Endothelial cell of umbilical vein (primary cell): ENCODE results near the gene CTIF. TPM values are rescaled to one million over a fixed set of nuclear protein-coding genes. Genes with fewer than 3 reads are reported as not detected.

Experiments used
- BruUV-seq: library from RNA; stranded (reverse); fragments of 400-500 nt; replicated peaks from 2 replicates; lab custom pipeline; 2021; lab: Mats Ljungman, UMichigan
- CTCF ChIA-PET: fragments of 300-600, 350-600 bp; sonication (Branson Sonifier 250); formaldehyde crosslinking; loops from one replicate; lab custom pipeline; 2021; ENCODE audit warnings: antibody characterized with exemption, inconsistent platforms; lab: Charles Lee
- POLR2A ChIA-PET: fragments of 300-600, 350-600 bp; sonication (Branson Sonifier 250); formaldehyde crosslinking; loops from one replicate; lab custom pipeline; 2021; ENCODE audit warnings: antibody characterized with exemption, inconsistent platforms; lab: Charles Lee
- DNase-seq: peaks from one replicate; pipeline ENCODE4 v3.0.0-alpha.2; 2011; ENCODE audit warnings: low read depth, low spot score
- FAIRE-seq: peaks from 2 replicates; lab custom pipeline; 2011; peaks lifted over from hg19 to GRCh38; lab: Jason Lieb, UNC
- H2AFZ ChIP-seq: 2 replicates; pipeline ENCODE4 v1.6.0; 2012; ENCODE audit warnings: low read depth, low read length, control low read depth, inconsistent platforms
- H3K27ac ChIP-seq: 2 replicates; pipeline ENCODE4 v1.5.1; 2011; ENCODE audit warnings: low read depth, mild to moderate bottlenecking, control low read depth, low read length, moderate library complexity; ENCODE audit not compliant: insufficient read depth
- H3K27me3 ChIP-seq, 2 experiments: 2 replicates each; pipeline versions ENCODE4 v1.6.0 to v1.6.1; 2011; ENCODE audit warnings: low read length in 2 of 2, mixed read lengths in 1 of 2; ENCODE audit not compliant: control insufficient read depth in 2 of 2, insufficient read depth in 2 of 2
- H3K36me3 ChIP-seq, 2 experiments: 2 replicates in 1 of 2; 3 replicates in 1 of 2; pipeline ENCODE4 v1.5.1; 2011; ENCODE audit warnings: low read length in 2 of 2, mild to moderate bottlenecking in 1 of 2, moderate library complexity in 1 of 2; ENCODE audit not compliant: control insufficient read depth in 2 of 2, insufficient read depth in 2 of 2; ENCODE audit errors: extremely low read depth in 1 of 2
- H3K4me1 ChIP-seq: 3 replicates; pipeline ENCODE4 v1.5.1; 2011; ENCODE audit warnings: mild to moderate bottlenecking, low read length; ENCODE audit not compliant: control insufficient read depth, insufficient read depth; ENCODE audit errors: extremely low read depth
- H3K4me2 ChIP-seq: 2 replicates; pipeline ENCODE4 v1.6.1; 2011; ENCODE audit warnings: low read length, control low read depth, mixed read lengths; ENCODE audit not compliant: insufficient read depth
- H3K4me3 ChIP-seq, 3 experiments: fragments of 200-600 bp in 1 of 3; sonication (generic), shearing (Covaris generic) in 1 of 3; replicated peaks in 1 of 3; 2 replicates each; pipeline ENCODE4 v1.5.1; 2011 to 2016; ENCODE audit warnings: control low read depth in 3 of 3, low read length in 3 of 3, mild to moderate bottlenecking in 2 of 3, inconsistent platforms in 1 of 3, low read depth in 1 of 3, moderate library complexity in 1 of 3; ENCODE audit not compliant: insufficient read depth in 1 of 3
- H3K79me2 ChIP-seq: 2 replicates; pipeline ENCODE4 v1.6.0; 2012; ENCODE audit warnings: low read length, inconsistent platforms; ENCODE audit not compliant: control insufficient read depth, insufficient read depth
- H3K9ac ChIP-seq: replicated peaks from 2 replicates; pipeline ENCODE3; 2011; ENCODE audit warnings: low read length, control low read depth; ENCODE audit not compliant: insufficient read depth; ENCODE audit errors: extremely low read depth
- H3K9me1 ChIP-seq: replicated peaks from 3 replicates; pipeline ENCODE4 v1.6.0; 2011; ENCODE audit warnings: mild to moderate bottlenecking, low read length; ENCODE audit not compliant: control insufficient read depth, insufficient read depth; ENCODE audit errors: extremely low read depth
- H3K9me3 ChIP-seq: replicated peaks from 2 replicates; pipeline ENCODE4 v1.5.1; 2012; ENCODE audit warnings: low read length, inconsistent platforms; ENCODE audit not compliant: control insufficient read depth, insufficient read depth
- H4K20me1 ChIP-seq: replicated peaks from 2 replicates; pipeline ENCODE3; 2011; ENCODE audit warnings: mild to moderate bottlenecking, low read length; ENCODE audit not compliant: control insufficient read depth, insufficient read depth; ENCODE audit errors: extremely low read depth
- CTCF ChIP-seq, 2 donors: IDR thresholded peaks; 1 replicate in 1 of 2; 2 replicates in 1 of 2; pipeline ENCODE4 v1.5.1; 2011; ENCODE audit warnings: low read length in 2 of 2, mild to moderate bottlenecking in 2 of 2, moderate library complexity in 2 of 2, control low read depth in 1 of 2, inconsistent platforms in 1 of 2, low read depth in 1 of 2; ENCODE audit not compliant: insufficient read depth in 1 of 2; ENCODE audit errors: extremely low read depth in 1 of 2
- EZH2 ChIP-seq: IDR thresholded peaks from 2 replicates; pipeline ENCODE4 v1.6.1; 2012; ENCODE audit warnings: borderline replicate concordance, low read depth, mild to moderate bottlenecking, moderate library complexity, low read length, inconsistent platforms; ENCODE audit not compliant: severe bottlenecking
- FOS ChIP-seq: IDR thresholded peaks from 2 replicates; pipeline ENCODE4 v1.6.1; 2011; ENCODE audit warnings: mild to moderate bottlenecking, low read length, moderate library complexity, borderline replicate concordance; ENCODE audit not compliant: insufficient read depth
- GATA2 ChIP-seq: IDR thresholded peaks from 2 replicates; pipeline ENCODE4 v1.7.0; 2011; ENCODE audit warnings: low read depth, mild to moderate bottlenecking, moderate library complexity, mixed read lengths, low read length; ENCODE audit not compliant: insufficient read length, insufficient read depth
- JUN ChIP-seq: IDR thresholded peaks from 2 replicates; pipeline ENCODE4 v1.6.1; 2011; ENCODE audit warnings: borderline replicate concordance, low read depth; ENCODE audit not compliant: insufficient read length, insufficient read depth
- MYC ChIP-seq: IDR thresholded peaks from one replicate; pipeline ENCODE4 v1.6.1; 2011; ENCODE audit warnings: mild to moderate bottlenecking, low read depth, low read length
- POLR2A ChIP-seq: IDR thresholded peaks from 2 replicates; pipeline ENCODE4 v1.6.1; 2012; ENCODE audit warnings: low read depth, mild to moderate bottlenecking, control low read depth, low read length
- dilution Hi-C: fragments of 300-500 bp; cut with MboI; formaldehyde crosslinking; loops from one replicate; pipeline ENCODE4 v1.15.0; 2019; ENCODE audit warnings: low sequenced_read_pairs; ENCODE audit not compliant: extremely low pct_ligation_motif_present
- intact Hi-C: fragments of 100-400 bp; cut with micrococcal nuclease; formaldehyde crosslinking; loops from one replicate; pipeline ENCODE4 v1.10.0; 2022
- polyA plus RNA-seq, 4 experiments: library from polyadenylated mRNA; depleted of rRNA in 3 of 4; stranded (reverse) in 3 of 4; unstranded in 1 of 4; fragments of >200 nt; gene quantifications; 2 replicates each; pipeline versions ENCODE4 v1.2.1 to v1.2.3, GENCODE V29; 2011 to 2012; ENCODE audit warnings: missing spikeins in 1 of 4
- total RNA-seq: library from RNA; stranded (reverse); gene quantifications from 2 replicates; pipeline ENCODE4 v1.2.3, GENCODE V29; 2021

CTIF gene
- total and polyA plus RNA-seq, 2 donors (not counting 3 experiments of a cell fraction or from before 2014, with no cell fraction given), result 20.9 to 57.7 TPM

- no peaks in the 10 kb centered on the region for H3K79me2 ChIP-seq
- no peak overlapping the region for H3K4me3 ChIP-seq
- no TSS peak for BruUV-seq
- FAIRE-seq (no peak), DNase-seq (no peak)
- H3K27me3 ChIP-seq, result no peaks in the 10 kb centered on the region
- H3K9ac ChIP-seq, result no peak overlapping the region
- no peaks in the 10 kb centered on the region for H3K9me1 ChIP-seq
- H3K4me2 ChIP-seq, result no peak overlapping the region
- no peaks in the 10 kb centered on the region for H3K9me3 ChIP-seq
- TF ChIP-seq CTCF (IDR thresholded peaks at IDR 0.05; ENCODE audit: extremely low read depth in 1 of 2, insufficient read depth in 1 of 2, low read depth in 1 of 2, low read length in 2 of 2), result no peak
- ChIA-PET POLR2A (no interaction called here), CTCF (interaction anchor here (0.9 kb wide), 1 partner anchor 15 kb away, joined by 4 read pairs; no protein-coding TSS in a partner anchor)
- H3K36me3 ChIP-seq, result peaks cover 0 to 6% of the 10 kb centered on the region in 2 experiments
- H4K20me1 ChIP-seq, result no peaks in the 10 kb centered on the region
- H3K27ac ChIP-seq, result no peak overlapping the region
- no peak overlapping the region for H2AFZ ChIP-seq
- peaks cover 5% of the 10 kb centered on the region for H3K4me1 ChIP-seq
- intact Hi-C loops, result no loop called here
- dilution Hi-C loops, result no loop called here
Observed at GRCh38 chr18:48761582-48761981, 222.8 kb downstream of the CTIF start.

- no peak for FAIRE-seq
Observed at GRCh38 chr18:48762022-48762421, 223.2 kb downstream of the CTIF start.

More at GRCh38 chr18:48762022-48762421, 223.2 kb downstream of the CTIF start:
- H3K4me1 ChIP-seq, result peaks cover 5% of the 10 kb centered on the region
- no peak overlapping the region for H2AFZ ChIP-seq
- no peaks in the 10 kb centered on the region for H3K27me3 ChIP-seq
- CTCF ChIA-PET, result no interaction called here
- no peak for TF ChIP-seq FOS
- no peak for TF ChIP-seq GATA2
- TF ChIP-seq MYC, result no peak
- no peak for TF ChIP-seq EZH2
- TF ChIP-seq JUN, result no peak
- TF ChIP-seq POLR2A, result no peak
- TF ChIP-seq CTCF (IDR thresholded peaks at IDR 0.05; ENCODE audit: extremely low read depth in 1 of 2, insufficient read depth in 1 of 2, low read depth in 1 of 2, low read length in 2 of 2), result no peak
- no peaks in the 10 kb centered on the region for H4K20me1 ChIP-seq
- peaks cover 0 to 6% of the 10 kb centered on the region in 2 experiments for H3K36me3 ChIP-seq
- BruUV-seq, result no TSS peak
- intact Hi-C loops, result no loop called here
- no peak overlapping the region for H3K4me2 ChIP-seq
- H3K4me3 ChIP-seq, result no peak overlapping the region
- POLR2A ChIA-PET, result no interaction called here
- H3K9ac ChIP-seq, result no peak overlapping the region
- H3K9me3 ChIP-seq, result no peaks in the 10 kb centered on the region
- dilution Hi-C loops, result no loop called here
- H3K79me2 ChIP-seq, result no peaks in the 10 kb centered on the region
- H3K9me1 ChIP-seq, result no peaks in the 10 kb centered on the region
- DNase-seq, result no peak
- H3K27ac ChIP-seq, result no peak overlapping the region
